Sigmoid colon (tissue), 4 donors: ENCODE measurements around the gene COL25A1.

ENCODE experiments used
- EP300 ChIP-seq, 4 donors: sonication (generic); formaldehyde crosslinking; IDR thresholded peaks; one replicate each; pipeline ENCODE4 v1.6.1; 2017; ENCODE audit warnings: antibody characterized with exemption in 4 of 4
- POLR2A ChIP-seq, 2 donors: fragments of 450-650 bp; IDR thresholded peaks; one replicate each; pipeline ENCODE4 v1.6.1; 2016; ENCODE audit warnings: antibody characterized with exemption in 2 of 2, mild to moderate bottlenecking in 2 of 2, moderate library complexity in 2 of 2

DNA sequence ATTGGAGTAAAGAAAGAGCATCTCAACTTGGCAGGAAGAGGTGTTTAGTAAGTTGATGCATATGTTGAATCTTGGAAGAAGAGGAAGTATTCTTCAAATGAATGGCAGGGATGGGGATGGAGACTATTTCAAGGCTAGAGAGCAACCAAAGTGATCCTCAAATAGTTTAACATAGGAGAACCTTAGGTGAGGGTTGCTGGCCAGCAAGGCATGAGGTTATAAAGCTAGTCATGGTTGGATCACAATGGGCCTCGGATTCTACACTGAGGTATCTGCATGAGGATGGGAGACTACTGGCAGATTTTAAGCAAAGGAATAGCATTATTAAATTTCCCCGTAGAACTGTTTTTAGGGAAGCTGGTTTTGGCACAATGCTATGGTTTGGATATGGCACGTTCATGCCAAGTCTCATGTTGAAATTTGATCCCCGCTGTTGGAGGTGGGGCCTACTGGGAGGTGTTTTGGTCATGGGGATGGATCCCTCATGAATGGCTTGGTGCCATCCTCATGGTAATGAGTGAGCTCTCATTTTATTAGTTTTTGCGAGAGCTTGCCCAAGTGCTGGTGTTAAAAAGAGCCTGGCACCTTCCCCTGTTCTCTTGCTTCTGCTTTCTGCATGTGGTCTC is 497.7 kb downstream of the COL25A1 start:
- TF ChIP-seq POLR2A (IDR thresholded peaks at IDR 0.05) (no peak), EP300 (IDR thresholded peaks at IDR 0.05) (no peak)
